Peyer's patch (tissue), 4 donors: ENCODE results near the gene DCST2.

Source experiments
- POLR2A ChIP-seq, 2 donors: fragments of 450-650 bp; IDR thresholded peaks; one replicate each; pipeline ENCODE4 v1.5.1; 2017; ENCODE audit warnings: antibody characterized with exemption in 2 of 2, mild to moderate bottlenecking in 2 of 2, moderate library complexity in 2 of 2
- TF ChIP-seq, protein P1 (sequence below), 6 experiments: fragments of 450-650 bp in 4 of 6; fragments of 200-600 bp in 2 of 6; sonication (generic) in 1 of 6; IDR thresholded peaks; one replicate each; pipeline ENCODE4 v1.5.1; 2017 to 2019; ENCODE audit warnings: antibody characterized with exemption in 6 of 6, mild to moderate bottlenecking in 3 of 6, moderate library complexity in 1 of 6

DNA sequence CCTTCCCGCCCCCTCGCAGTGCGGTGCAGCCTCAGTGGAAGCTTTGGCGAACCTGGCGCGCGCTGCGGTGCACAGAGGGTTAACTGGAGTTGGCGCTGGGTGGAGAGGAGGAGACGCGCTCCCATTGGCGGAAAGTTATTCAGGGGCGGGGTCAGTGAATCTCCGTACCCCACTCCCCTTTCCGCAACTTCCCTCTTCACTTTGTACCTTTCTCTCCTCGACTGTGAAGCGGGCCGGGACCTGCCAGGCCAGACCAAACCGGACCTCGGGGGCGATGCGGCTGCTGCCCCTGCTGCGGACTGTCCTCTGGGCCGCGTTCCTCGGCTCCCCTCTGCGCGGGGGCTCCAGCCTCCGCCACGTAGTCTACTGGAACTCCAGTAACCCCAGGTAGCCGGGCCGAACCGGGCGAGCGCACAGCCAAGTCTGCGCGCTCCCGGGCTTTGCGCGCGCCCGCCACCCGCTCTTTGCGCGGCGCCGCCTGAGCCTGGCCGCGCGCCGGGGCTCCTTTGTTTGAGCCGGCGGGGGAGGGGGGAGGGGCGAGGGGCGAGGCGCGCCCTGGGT is 30.0 kb upstream of the DCST2 start, which contains the start of gene EFNA4:
- TF ChIP-seq, protein P1, sequence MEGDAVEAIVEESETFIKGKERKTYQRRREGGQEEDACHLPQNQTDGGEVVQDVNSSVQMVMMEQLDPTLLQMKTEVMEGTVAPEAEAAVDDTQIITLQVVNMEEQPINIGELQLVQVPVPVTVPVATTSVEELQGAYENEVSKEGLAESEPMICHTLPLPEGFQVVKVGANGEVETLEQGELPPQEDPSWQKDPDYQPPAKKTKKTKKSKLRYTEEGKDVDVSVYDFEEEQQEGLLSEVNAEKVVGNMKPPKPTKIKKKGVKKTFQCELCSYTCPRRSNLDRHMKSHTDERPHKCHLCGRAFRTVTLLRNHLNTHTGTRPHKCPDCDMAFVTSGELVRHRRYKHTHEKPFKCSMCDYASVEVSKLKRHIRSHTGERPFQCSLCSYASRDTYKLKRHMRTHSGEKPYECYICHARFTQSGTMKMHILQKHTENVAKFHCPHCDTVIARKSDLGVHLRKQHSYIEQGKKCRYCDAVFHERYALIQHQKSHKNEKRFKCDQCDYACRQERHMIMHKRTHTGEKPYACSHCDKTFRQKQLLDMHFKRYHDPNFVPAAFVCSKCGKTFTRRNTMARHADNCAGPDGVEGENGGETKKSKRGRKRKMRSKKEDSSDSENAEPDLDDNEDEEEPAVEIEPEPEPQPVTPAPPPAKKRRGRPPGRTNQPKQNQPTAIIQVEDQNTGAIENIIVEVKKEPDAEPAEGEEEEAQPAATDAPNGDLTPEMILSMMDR (IDR thresholded peaks at IDR 0.05) = no peak
- peak; percentile 80 to 92 for TF ChIP-seq POLR2A (IDR thresholded peaks at IDR 0.05)
